ENCODE data around the gene AP5S1.
"Not testable (repeated sequence)": the region's sequence is repeated elsewhere in the genome, so short reads cannot be mapped to it uniquely, and the experiment has no call there.

Gene AP5S1

GRCh38 chr20:3789201-3789600, 31.1 kb upstream of the AP5S1 start:
- not testable (repeated sequence) for DNase-seq (ENCODE audit: low read depth, low spot score)

DNA sequence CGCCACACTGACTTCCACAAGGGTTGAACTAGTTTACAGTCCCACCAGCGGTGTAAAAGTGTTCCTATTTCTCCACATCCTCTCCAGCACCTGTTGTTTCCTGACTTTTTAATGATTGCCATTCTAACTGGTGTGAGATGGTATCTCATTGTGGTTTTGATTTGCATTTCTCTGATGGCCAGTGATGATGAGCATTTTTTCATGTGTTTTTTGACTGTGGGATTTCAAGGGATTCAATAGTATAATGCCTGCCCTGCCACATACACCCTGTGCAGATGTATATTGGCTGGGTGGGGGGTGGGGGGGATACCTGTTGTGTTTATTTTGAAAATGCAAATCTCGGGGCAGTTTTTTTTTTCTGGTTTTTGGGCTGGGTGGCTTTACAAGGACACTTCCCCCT, 26.2 kb upstream of the AP5S1 start:
- not testable (repeated sequence) for DNase-seq (ENCODE audit: low read depth, low spot score)

- no peak for DNase-seq (ENCODE audit: low read depth, low spot score)
Measured at GRCh38 chr20:3794701-3795420, 25.5 kb upstream of the AP5S1 start.

GRCh38 chr20:3795511-3796468, 24.6 kb upstream of the AP5S1 start, which contains the start of gene CDC25B:
TSS of gene CDC25B (plus strand) at chr20:3796310. CDS start at chr20:3796532, 222 bp downstream.
- peak; percentile 94 for DNase-seq (ENCODE audit: low read depth, low spot score)

DNA sequence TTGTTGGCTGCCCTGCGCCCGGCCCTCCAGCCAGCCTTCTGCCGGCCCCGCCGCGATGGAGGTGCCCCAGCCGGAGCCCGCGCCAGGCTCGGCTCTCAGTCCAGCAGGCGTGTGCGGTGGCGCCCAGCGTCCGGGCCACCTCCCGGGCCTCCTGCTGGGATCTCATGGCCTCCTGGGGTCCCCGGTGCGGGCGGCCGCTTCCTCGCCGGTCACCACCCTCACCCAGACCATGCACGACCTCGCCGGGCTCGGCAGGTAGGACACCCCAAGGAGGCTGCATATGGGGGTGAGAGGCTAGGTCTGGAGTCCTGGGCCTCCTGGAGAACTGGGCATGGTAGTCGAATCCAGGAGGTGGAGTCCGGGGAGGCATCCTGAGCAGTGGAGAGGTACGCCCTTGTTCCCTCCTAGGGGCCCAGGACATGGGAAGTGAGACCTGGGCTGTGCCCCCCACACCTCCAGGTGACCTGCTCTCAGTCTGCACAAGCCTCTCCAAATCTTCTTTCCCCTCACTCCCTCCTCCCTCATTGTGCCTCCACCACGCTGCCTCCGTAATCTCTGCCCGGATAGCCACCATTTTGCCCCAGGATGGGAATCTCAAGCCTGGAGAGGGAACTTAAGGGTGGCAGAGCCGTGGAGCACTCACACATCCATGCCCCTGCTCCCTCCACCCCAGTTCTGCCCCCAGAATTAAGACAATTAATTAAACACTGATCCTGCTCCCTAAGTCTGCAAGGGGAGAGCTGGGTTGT, 23.7 kb upstream of the AP5S1 start:
- DNase-seq (ENCODE audit: low read depth, low spot score): no peak

GRCh38 chr20:3797226-3797545, 23.2 kb upstream of the AP5S1 start:
- DNase-seq (ENCODE audit: low read depth, low spot score): no peak

DNA sequence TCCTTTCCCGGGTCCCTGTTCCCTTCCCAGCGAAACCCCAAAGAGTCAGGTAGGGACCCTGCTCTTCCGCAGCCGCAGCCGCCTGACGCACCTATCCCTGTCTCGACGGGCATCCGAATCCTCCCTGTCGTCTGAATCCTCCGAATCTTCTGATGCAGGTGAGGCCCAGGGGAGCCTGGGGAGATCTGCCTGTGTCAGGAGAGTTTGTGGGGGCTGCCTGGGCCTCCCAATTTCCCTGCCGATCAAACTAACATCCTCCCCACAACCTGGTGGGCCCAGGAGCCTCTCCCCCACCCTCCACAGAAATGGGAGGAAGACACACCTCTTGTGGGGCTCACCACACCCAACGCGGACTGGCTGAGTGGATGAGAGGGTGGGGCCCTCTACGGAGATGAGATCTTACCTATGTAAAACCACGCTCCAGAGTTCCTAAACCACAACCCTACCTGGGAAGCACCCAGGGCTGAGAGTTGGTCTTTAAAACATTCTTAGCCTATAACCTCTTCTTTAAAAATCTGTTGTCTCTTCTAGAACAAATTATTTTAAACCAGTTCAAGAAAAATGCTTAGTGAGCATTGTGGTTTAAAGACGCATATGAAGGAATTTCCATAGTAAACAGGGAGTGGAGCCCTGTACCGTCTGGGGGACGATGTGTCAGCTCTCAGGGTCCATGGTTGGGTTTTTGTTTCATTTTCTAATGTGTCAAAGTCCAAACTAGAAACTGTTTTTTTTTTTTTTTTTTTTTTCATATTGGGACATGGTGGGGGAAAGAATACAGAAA, 22.6 kb upstream of the AP5S1 start:
- no peak for DNase-seq (ENCODE audit: low read depth, low spot score)

- no peak for DNase-seq (ENCODE audit: low read depth, low spot score)
Measured at GRCh38 chr20:3798373-3798768, 22.0 kb upstream of the AP5S1 start.

- DNase-seq (ENCODE audit: low read depth, low spot score): no peak
Measured at GRCh38 chr20:3798908-3799248, 21.5 kb upstream of the AP5S1 start.

DNA sequence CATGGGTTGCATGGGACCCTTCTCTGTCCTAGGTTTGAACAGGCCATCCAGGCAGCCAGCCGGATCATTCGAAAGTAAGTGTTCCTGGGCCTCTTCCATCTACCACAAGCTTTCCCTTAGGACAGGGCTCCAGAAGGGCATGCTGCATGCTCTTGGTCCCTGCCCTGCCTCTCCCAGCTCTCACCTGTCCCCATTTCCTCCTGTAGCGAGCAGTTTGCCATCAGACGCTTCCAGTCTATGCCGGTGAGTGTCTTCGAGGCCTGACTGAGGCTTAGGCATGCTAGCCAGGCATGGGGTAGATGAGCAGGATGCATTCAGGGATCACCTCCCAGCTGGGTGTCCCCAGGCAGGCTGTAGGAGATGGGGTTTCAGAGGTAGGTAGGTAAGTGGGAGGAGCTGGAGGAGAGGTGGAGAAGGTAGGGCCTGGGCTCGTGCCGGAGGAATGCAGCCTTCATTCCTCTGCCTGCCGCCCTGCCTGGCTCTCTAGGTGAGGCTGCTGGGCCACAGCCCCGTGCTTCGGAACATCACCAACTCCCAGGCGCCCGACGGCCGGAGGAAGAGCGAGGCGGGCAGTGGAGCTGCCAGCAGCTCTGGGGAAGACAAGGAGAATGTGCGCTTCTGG, 20.0 kb upstream of the AP5S1 start:
- DNase-seq (ENCODE audit: low read depth, low spot score): peak; percentile 51

GRCh38 chr20:3800878-3801260, 19.5 kb upstream of the AP5S1 start:
- DNase-seq (ENCODE audit: low read depth, low spot score): no peak

DNA sequence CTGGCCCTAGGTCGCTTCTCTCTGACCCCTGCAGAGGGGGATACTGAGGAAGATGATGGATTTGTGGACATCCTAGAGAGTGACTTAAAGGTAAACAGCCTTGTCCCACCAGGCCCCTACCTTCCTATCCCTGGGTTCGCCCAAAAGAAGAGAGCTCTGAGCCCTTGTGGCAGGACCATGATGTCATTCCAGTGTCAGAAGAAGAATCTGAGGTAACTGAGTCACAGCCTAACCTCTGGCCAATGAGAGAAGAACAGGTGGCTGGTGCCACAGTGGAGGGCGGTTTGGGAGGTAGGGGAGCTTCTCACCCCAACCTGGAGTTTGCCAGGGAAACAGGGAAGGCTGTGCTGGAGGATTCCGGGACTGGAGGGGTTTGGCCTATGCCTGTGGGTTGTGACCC, 19.0 kb upstream of the AP5S1 start:
- no peak for DNase-seq (ENCODE audit: low read depth, low spot score)

GRCh38 chr20:3801846-3802245, 18.5 kb upstream of the AP5S1 start:
- no peak for DNase-seq (ENCODE audit: low read depth, low spot score)

DNA sequence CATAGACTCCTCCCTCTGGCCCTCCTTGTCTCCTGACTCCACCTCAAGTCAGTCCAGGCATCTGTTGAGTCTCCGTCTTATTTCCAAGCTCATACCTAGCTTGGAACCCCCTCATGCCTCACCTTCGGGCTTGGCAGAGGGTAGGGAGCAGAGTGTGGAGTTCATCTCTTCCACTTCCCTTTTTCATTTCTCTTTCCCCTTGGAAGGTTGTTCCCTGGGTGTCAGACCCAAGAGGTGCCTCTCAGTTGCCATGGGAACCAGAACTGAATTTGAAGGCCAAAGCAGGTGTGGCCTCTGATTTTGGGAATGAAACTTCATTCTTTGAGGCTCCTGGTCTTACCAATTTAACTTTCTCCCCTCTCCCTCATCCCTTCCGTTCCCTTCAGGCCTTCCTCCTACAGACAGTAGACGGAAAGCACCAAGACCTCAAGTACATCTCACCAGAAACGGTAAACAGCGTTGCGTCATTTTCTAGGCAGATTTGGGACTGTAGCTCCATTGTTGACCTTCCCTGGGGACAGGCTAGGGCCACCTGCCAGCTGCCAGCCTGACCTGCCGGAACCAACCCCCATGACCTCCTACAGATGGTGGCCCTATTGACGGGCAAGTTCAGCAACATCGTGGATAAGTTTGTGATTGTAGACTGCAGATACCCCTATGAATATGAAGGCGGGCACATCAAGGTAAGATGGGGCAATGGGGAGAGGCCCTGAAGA, 17.7 kb upstream of the AP5S1 start:
- DNase-seq (ENCODE audit: low read depth, low spot score): no peak

- no peak for DNase-seq (ENCODE audit: low read depth, low spot score)
Measured at GRCh38 chr20:3803289-3803688, 17.1 kb upstream of the AP5S1 start.

- DNase-seq (ENCODE audit: low read depth, low spot score): no peak
Measured at GRCh38 chr20:3803854-3804253, 16.5 kb upstream of the AP5S1 start.

DNA sequence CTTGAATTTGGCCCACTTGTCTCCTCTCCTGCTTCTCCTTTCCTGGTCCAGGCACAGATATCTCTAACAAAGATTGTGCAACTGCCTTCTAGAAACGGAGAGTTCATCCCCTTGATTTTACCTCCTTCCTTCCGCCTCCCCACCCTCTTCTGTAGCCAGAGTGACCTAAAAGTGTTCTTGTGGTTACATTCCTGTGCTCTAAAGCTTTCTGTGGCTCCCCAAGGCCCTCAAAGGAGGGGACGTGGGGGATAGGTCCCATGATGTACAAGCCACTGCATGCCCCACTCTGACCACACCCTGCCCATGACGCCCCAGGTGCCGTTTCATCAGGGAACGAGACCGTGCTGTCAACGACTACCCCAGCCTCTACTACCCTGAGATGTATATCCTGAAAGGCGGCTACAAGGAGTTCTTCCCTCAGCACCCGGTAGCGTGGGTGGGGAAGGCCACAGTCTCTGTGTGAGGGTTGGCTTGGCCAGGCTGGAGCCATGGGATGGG, 16.0 kb upstream of the AP5S1 start:
- no peak for DNase-seq (ENCODE audit: low read depth, low spot score)

DNA sequence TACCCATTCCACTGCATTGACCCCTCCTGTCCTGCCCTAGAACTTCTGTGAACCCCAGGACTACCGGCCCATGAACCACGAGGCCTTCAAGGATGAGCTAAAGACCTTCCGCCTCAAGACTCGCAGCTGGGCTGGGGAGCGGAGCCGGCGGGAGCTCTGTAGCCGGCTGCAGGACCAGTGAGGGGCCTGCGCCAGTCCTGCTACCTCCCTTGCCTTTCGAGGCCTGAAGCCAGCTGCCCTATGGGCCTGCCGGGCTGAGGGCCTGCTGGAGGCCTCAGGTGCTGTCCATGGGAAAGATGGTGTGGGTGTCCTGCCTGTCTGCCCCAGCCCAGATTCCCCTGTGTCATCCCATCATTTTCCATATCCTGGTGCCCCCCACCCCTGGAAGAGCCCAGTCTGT, 15.6 kb upstream of the AP5S1 start:
- DNase-seq (ENCODE audit: low read depth, low spot score): no peak

DNA sequence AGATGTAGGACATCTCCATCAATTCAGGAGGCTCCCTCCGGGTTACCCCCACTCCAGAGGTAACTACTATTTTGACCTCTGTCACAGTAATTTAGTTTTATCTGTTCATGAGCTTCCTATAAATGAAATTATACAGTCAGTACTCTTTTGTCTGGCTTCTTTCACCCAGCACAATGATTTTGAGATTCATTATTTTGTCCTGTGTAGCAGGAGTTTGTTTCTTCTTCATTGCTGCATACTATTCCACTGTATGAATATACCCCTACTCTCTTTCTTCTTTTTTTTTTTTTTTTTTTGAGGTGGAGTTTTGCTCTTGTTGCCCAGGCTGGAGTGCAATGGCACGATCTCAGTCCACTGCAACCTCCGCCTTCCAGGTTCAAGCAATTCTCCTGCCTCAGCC, 11.8 kb upstream of the AP5S1 start:
- no peak for DNase-seq (ENCODE audit: low read depth, low spot score)
